ENCODE measurements around the gene TEP1.

- TF ChIP-seq EZH2 (IDR thresholded peaks at IDR 0.05; ENCODE audit: insufficient read depth, poor library complexity, severe bottlenecking) (no peak), EZH2phosphoT487 (IDR thresholded peaks at IDR 0.05; ENCODE audit: insufficient read depth, low read depth) (no peak)
Measured at GRCh38 chr14:20418501-20418909, 5.2 kb upstream of the TEP1 start.

Measured in GM23248 (cell line).